Skeletal muscle satellite cell (primary cell): ENCODE results near the gene ADAM12. TPM values are rescaled to one million over a fixed set of nuclear protein-coding genes. Genes with fewer than 3 reads are reported as not detected.

Source experiments
- H3K27me3 ChIP-seq: 2 replicates; pipeline ENCODE4 v1.7.0; 2013; ENCODE audit warnings: low read length; ENCODE audit not compliant: control insufficient read depth, insufficient read depth
- H3K36me3 ChIP-seq: 2 replicates; pipeline ENCODE4 v1.7.0; 2013; ENCODE audit warnings: mild to moderate bottlenecking, control low read depth, low read length; ENCODE audit not compliant: insufficient read depth
- H3K4me1 ChIP-seq: 2 replicates; pipeline ENCODE4 v1.7.0; 2013; ENCODE audit warnings: low read length; ENCODE audit not compliant: control insufficient read depth, insufficient read depth
- H3K4me2 ChIP-seq: 2 replicates; pipeline ENCODE4 v1.7.0; 2013; ENCODE audit warnings: mild to moderate bottlenecking, low read length
- H3K4me3 ChIP-seq: 2 replicates; pipeline ENCODE4 v1.7.0; 2013; ENCODE audit warnings: low read length
- H3K9ac ChIP-seq: 2 replicates; pipeline ENCODE4 v1.7.0; 2013; ENCODE audit warnings: mild to moderate bottlenecking, low read depth, low read length, moderate library complexity
- H3K9me3 ChIP-seq: replicated peaks from 2 replicates; pipeline ENCODE4 v1.7.0; 2013; ENCODE audit warnings: mild to moderate bottlenecking, control low read depth, low read length
- total RNA-seq: library from RNA; depleted of rRNA; stranded (reverse); fragments of >200 nt; gene quantifications from 2 replicates; pipeline ENCODE4 v1.2.3, GENCODE V29; 2012; rRNA removed

ADAM12 gene
- 119 and 212 TPM in 2 replicates for total RNA-seq

- Histone ChIP-seq H3K27me3 (no peaks in the 10 kb centered on the region), H3K4me2 (peak within 1 kb of the TSS; percentile 86), H3K9me3 (no peaks in the 10 kb centered on the region), H3K4me1 (peaks cover 46% of the 10 kb centered on the region), H3K4me3 (peak within 1 kb of the TSS; percentile 76), H3K9ac (peak within 1 kb of the TSS; percentile 78), H3K36me3 (no peaks in the 10 kb centered on the region)
Observed at GRCh38 chr10:126387931-126388911, at the start of gene ADAM12. TSS of gene ADAM12 (minus strand) at chr10:126388477. CDS start at chr10:126388145, 332 bp downstream.

- Histone ChIP-seq H3K9ac (no peak overlapping the region), H3K9me3 (no peaks in the 10 kb centered on the region), H3K4me2 (no peak overlapping the region), H3K27me3 (no peaks in the 10 kb centered on the region), H3K36me3 (no peaks in the 10 kb centered on the region), H3K4me3 (no peak overlapping the region), H3K4me1 (peaks cover 5% of the 10 kb centered on the region)
Observed at GRCh38 chr10:126437635-126438406, 49.5 kb upstream of the ADAM12 start.

GRCh38 chr10:126434235-126434634 is 46.0 kb upstream of the ADAM12 start:
- no peaks in the 10 kb centered on the region for H3K27me3 ChIP-seq
- peaks cover 5% of the 10 kb centered on the region for H3K4me1 ChIP-seq
- H3K4me2 ChIP-seq = no peak overlapping the region
- no peaks in the 10 kb centered on the region for H3K9me3 ChIP-seq
- no peak overlapping the region for H3K9ac ChIP-seq
- no peak overlapping the region for H3K4me3 ChIP-seq
- H3K36me3 ChIP-seq = no peaks in the 10 kb centered on the region

GRCh38 chr10:126433351-126433750 is 45.1 kb upstream of the ADAM12 start:
- H3K27me3 ChIP-seq = no peaks in the 10 kb centered on the region
- H3K4me1 ChIP-seq = peaks cover 5% of the 10 kb centered on the region
- H3K9ac ChIP-seq = no peak overlapping the region
- no peaks in the 10 kb centered on the region for H3K9me3 ChIP-seq
- H3K4me2 ChIP-seq = no peak overlapping the region
- H3K4me3 ChIP-seq = no peak overlapping the region
- no peaks in the 10 kb centered on the region for H3K36me3 ChIP-seq

- no peak overlapping the region for H3K4me2 ChIP-seq
- no peaks in the 10 kb centered on the region for H3K9me3 ChIP-seq
- no peaks in the 10 kb centered on the region for H3K27me3 ChIP-seq
- peaks cover 5% of the 10 kb centered on the region for H3K4me1 ChIP-seq
- no peak overlapping the region for H3K9ac ChIP-seq
- H3K4me3 ChIP-seq = no peak overlapping the region
- H3K36me3 ChIP-seq = no peaks in the 10 kb centered on the region
Observed at GRCh38 chr10:126432507-126432906, 44.2 kb upstream of the ADAM12 start.

- Histone ChIP-seq H3K4me3 (no peak overlapping the region), H3K4me1 (peaks cover 5% of the 10 kb centered on the region), H3K27me3 (no peaks in the 10 kb centered on the region), H3K4me2 (no peak overlapping the region), H3K36me3 (no peaks in the 10 kb centered on the region), H3K9me3 (no peaks in the 10 kb centered on the region), H3K9ac (no peak overlapping the region)
Observed at GRCh38 chr10:126431816-126432215, 43.5 kb upstream of the ADAM12 start.

- Histone ChIP-seq H3K4me1 (peaks cover 5% of the 10 kb centered on the region), H3K27me3 (no peaks in the 10 kb centered on the region), H3K36me3 (no peaks in the 10 kb centered on the region), H3K4me3 (no peak overlapping the region), H3K9me3 (no peaks in the 10 kb centered on the region), H3K4me2 (no peak overlapping the region), H3K9ac (no peak overlapping the region)
Observed at GRCh38 chr10:126430512-126430911, 42.2 kb upstream of the ADAM12 start.

GRCh38 chr10:126429275-126429674 is 41.0 kb upstream of the ADAM12 start:
- Histone ChIP-seq H3K9me3 (no peaks in the 10 kb centered on the region), H3K9ac (no peak overlapping the region), H3K4me1 (peaks cover 5% of the 10 kb centered on the region), H3K4me2 (no peak overlapping the region), H3K27me3 (no peaks in the 10 kb centered on the region), H3K36me3 (no peaks in the 10 kb centered on the region), H3K4me3 (no peak overlapping the region)

- peaks cover 26% of the 10 kb centered on the region for H3K4me1 ChIP-seq
- no peaks in the 10 kb centered on the region for H3K36me3 ChIP-seq
- no peak overlapping the region for H3K4me3 ChIP-seq
Observed at GRCh38 chr10:126425489-126426065, 37.3 kb upstream of the ADAM12 start.

GRCh38 chr10:126425032-126425431 is 36.8 kb upstream of the ADAM12 start:
- Histone ChIP-seq H3K27me3 (no peaks in the 10 kb centered on the region), H3K36me3 (no peaks in the 10 kb centered on the region), H3K9me3 (peaks cover 11% of the 10 kb centered on the region), H3K4me1 (peaks cover 26% of the 10 kb centered on the region), H3K4me3 (no peak overlapping the region), H3K9ac (no peak overlapping the region), H3K4me2 (no peak overlapping the region)

More at GRCh38 chr10:126425489-126426065, 37.3 kb upstream of the ADAM12 start:
- no peak overlapping the region for H3K4me2 ChIP-seq
- H3K9me3 ChIP-seq = peaks cover 11% of the 10 kb centered on the region
- H3K27me3 ChIP-seq = no peaks in the 10 kb centered on the region
- H3K9ac ChIP-seq = no peak overlapping the region
